Mesenteric fat pad (tissue), 1 donor: Measurements from ENCODE around the gene BCAR1. TPM values are rescaled to one million over a fixed set of nuclear protein-coding genes. Genes with fewer than 3 reads are reported as not detected.
"Not testable (repeated sequence)": the region's sequence is repeated elsewhere in the genome, so short reads cannot be mapped to it uniquely, and the experiment has no call there.

Experiments
- DNase-seq: peaks from one replicate; pipeline ENCODE4 v3.0.0-alpha.2; 2020; ENCODE audit warnings: low spot score
- total RNA-seq: library from RNA; stranded (reverse); fragmentation: NEBNext Ultra II Directional; extraction: Animal tissue kit (Norgen Biotek cat#: 25700); gene quantifications from one replicate; pipeline ENCODE4 v1.2.1, GENCODE V29; 2021
- donor health status: DM: yes; HTN: yes; CAD: no.

BCAR1 gene
- total RNA-seq, 1 donor from 2014 or later, result 86.5 TPM

GRCh38 chr16:75256059-75256571 is 4.7 kb upstream of the BCAR1 start:
- no peak for DNase-seq

GRCh38 chr16:75254359-75254837 is 3.0 kb upstream of the BCAR1 start:
- DNase-seq, result no peak

GRCh38 chr16:75252946-75253911 is 1.8 kb upstream of the BCAR1 start:
- no peak for DNase-seq

DNA sequence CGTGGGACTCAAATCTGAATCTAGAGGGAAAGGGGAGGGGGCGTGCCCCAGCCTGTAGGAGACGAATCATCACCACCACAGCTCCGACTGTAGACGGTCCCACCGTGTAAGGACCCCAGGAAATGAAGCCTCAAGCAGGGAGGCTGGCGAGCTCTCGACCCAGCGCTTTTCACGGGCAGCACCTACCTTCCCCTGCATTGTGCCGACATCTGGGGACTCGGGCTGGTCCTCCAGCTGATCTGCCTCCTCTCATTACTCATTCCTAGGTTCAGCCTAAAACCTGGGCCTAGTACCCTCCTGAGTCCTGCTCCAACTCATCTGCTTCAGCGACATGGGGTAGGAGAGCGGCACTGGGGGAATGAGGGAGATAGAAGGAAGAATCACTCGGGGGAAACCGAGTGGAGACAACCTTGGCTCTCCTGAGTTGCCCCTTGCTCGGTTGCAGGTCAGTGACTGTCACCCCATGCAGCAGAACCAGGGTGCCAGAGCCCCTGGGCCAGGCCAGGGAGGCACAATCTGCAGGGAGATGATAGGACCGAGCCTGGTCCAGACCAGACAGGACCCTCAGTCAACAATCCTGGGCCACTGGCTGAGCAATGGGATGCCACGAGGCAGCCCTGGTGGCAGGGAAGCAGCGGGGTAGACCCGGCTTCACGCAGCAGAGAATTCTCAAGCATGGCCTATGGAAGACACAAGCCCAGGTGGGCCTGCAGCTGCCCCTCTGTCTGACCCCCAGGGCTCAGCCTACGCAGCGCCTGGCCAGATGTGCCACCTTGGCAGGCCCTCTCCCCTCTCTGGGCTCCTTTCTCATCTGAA is 833 bp upstream of the BCAR1 start:
- DNase-seq, result no peak

- no peak for DNase-seq
Observed at GRCh38 chr16:75250809-75251279, 580 bp downstream of the BCAR1 start.

DNA sequence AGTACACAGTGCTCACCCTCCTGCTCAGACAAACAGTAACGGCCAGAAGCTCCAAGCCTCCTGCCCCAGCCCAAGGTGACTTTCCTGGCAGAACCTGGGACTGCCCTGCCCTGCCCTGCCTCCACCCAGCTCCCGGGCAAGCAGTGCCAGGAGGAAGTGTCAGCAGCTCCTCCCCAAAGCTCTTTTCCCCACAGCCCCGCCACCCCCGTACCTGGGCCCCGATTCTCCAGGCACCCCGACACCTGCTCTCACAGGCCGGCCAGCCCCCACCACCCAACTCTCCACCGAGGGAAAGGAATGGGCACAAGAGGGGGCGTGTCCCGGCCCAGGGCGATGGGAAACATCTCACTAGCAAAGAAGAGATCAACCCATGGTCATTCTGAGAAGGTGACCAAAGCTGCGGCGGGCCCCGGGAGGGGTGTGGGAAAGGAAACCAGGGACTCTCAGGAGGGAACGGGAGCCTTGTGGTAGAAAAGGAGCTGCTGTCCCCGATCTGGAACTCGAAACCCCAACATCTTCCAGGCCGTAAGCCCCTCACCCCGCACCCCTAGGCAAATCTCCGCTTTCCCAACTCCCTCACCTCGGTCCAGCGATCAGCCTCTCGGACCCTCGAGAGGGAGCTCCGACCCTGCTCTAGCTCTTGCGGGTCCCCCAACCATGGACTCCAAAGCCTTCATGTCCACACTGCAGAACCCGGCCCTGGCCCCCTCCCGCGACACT is 1.2 kb downstream of the BCAR1 start:
- DNase-seq, result no peak

DNA sequence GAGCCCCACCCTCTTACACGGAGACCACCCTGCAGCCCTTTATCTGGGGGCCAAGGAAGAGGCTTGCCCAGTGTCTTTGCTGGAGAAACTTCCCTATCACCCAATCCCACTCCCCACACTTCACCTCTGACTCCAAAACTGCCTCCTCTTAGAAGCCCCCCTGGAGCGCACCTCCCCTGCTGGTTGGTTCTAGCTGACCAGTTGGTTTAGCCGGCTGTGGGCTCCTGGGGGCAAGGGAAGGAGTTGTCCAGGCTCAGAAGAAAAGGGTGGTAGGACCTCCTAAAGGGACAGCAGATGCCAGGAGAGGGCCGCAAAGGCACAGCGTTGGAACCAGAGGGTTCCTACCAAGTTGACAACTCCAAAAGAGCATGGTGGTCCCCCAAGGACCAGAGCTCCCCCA is 2.0 kb downstream of the BCAR1 start:
- DNase-seq, result no peak

GRCh38 chr16:75248536-75249380 is 2.7 kb downstream of the BCAR1 start:
- no peak for DNase-seq

GRCh38 chr16:75248142-75248535 is 3.3 kb downstream of the BCAR1 start:
- no peak for DNase-seq

- no peak for DNase-seq
Observed at GRCh38 chr16:75247249-75247648, 4.2 kb downstream of the BCAR1 start.

DNA sequence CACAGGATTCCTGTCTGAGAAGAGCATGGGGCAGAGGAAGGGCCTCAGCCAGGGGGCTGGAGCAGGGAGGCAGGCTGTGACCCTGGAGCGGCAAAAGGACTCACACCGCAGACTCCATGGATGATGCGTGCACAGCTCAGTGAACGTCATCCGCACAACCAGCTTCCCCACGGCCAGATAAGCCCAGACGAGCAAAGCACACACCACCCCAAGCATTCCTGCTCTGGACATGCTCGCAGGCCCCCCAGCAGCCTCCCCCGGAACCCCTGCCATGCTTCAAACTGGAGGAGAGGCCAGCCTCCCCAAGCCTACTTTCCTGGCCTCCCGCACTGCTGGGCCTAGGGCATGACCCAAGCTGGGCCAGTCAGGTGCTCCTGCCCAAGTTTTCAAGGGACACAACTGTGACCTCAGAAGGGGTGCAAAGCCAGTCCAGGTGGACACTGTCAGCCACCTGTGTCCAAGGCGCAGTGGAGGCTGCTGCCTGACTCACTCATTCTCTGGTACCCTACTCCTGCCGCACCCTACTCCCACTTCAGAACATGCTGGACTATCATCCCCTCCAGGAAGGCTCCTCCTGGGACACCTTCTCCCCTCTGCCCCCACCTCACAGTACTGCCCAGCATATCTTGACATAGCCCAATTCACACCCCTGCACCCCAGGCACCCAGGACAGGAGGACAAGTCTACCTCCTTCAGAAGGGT is 4.8 kb downstream of the BCAR1 start:
- no peak for DNase-seq

DNA sequence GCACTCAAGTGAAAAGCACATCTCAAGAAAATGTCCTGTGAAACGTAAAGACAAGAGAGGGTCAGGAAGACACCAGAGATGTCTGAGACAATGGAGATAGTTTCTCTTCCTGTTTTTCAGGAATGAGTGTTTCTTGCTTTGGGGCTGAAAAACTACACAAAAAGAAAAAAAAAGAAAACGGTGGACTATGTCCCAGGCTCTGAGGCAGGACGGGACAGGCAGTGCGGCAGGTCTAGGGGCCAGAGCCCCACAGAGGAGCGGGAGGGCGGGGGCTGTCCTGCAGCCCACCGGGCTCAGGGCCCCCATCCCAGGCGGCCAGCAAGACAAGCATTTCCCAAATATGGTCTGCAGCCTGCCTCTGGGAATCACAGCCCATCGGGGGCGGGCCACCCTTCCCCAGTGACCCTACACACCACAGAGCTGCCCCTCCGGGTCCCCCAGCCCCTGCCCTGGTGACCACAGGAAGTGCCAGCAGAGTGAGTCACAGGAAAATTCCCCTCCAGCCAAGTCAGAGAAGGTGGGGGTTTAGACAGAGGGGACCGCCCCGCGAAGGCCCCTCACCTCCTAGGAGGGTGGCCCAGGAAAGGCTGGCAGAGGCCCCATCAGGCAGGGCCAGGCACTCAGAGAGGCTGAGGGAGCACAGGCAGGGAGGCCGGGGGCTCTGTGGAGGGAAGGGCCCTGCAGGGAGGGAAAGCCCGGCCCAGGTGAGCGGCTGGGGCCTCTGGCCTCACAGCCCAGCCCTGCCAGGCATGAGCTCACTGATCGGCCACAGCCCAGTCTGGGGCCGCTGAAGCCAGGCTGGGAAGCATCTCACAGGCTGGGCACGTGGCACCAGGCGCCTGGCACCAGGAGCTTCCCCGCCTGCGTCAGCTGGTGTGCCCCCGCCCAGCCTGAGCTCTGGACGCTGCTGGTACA is 6.3 kb downstream of the BCAR1 start:
- DNase-seq, result peak; percentile 93

DNA sequence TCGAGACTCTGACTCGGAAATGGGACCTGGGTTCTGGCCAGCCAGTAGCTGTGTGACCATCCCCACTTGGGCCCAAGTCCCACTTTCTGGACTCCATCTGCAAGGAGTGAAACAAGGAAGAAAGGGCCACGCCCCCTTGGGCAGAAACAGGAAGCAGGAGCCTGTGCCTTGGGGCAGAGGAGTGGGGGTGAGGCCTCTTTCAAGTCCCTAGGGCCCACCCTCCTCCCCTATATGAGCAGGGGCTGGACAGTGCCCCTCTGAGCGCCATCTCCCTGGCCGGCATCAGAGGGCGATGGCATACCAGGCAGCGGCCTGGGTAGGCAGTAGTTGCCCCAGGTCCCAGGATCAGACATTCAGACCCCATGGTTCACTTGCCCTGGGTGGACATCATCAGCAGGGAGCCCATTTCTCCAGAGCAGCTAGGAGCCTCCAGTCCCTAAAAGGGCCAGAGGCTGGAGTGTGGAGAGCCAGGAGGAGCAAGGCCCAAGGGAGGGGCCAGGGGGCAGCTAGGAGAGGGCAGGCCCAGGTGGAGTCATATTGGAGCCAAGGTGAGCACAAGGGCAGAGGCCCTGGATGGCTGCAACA is 7.1 kb downstream of the BCAR1 start:
- no peak for DNase-seq

- DNase-seq, result no peak
Observed at GRCh38 chr16:75243667-75244224, 7.7 kb downstream of the BCAR1 start.

DNA sequence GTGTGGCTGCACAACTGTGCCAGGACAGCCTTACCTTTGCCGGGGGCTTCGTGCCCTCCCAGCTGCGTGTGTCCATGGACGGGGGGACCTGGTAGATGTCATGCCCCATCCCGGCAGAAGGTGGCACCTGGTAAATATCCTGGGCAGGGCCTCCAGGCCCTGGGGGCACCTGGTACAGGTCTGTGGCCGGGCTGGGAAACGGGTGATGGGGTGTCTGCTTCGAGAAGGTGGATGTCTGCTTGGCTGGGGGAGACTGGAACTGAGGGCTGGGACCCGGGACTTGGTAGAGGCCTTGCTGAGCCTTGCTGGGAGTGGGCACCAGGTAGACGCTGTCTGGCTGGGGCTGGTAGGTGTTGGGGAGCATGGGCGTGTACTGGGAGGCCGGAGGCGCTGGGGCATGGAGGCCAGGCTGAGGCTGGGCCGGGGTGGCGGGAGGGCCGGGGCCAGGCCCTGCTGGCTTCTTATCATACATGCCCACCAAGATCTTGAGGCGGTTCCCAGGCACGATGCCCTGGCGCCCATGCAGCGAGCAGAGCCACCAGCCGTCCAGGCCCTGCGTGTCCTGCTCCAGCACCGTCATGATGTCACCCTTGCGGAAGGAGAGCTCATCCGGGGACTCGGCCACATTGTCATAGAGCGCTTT is 8.9 kb downstream of the BCAR1 start:
- DNase-seq, result not testable (repeated sequence)

DNA sequence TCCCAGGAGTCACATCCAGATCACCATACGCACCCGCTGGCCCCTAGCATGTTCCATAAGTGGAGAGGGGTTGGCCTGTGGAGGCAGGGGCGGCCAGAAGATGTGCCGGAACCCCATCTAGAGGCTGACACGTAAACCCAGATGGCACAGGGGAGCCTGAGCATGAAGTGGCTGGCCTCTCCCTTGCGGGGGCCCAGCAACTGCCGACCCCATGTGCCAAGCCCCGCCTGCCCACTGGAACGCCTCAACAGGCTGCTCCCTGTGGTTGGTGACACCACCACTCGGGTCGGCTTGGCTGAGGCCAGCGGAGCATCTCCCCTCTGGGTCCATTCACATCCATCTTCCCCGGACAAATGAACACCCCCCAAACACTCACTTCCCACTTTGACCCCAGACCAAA is 9.5 kb downstream of the BCAR1 start:
- no peak for DNase-seq

GRCh38 chr16:75241412-75241811 is 10.0 kb downstream of the BCAR1 start:
- no peak for DNase-seq
